Common myeloid progenitor, CD34-positive (primary cell): ENCODE results near the gene ZNF514.
A peak's percentile ranks its signal among the peaks of the same experiment; 100 is the strongest.
"Not testable (repeated sequence)": the region's sequence is repeated elsewhere in the genome, so short reads cannot be mapped to it uniquely, and the experiment has no call there.

Experiments
- CTCF ChIA-PET: fragments of 350-600 bp; sonication (Branson Sonifier 250); formaldehyde crosslinking; loops from one replicate; lab custom pipeline; 2021; ENCODE audit warnings: antibody characterized with exemption; lab: Charles Lee
- POLR2A ChIA-PET: fragments of 350-600 bp; sonication (Branson Sonifier 250); formaldehyde crosslinking; loops from one replicate; lab custom pipeline; 2021; ENCODE audit warnings: antibody characterized with exemption; lab: Charles Lee
- DNase-seq, 3 donors: peaks; one replicate each; pipeline versions ENCODE4 v3.0.0 to v3.0.0-alpha.2; 2013
- H3K27ac ChIP-seq, 2 experiments: 1 replicate in 1 of 2; 2 replicates in 1 of 2; pipeline ENCODE4 v1.7.0; 2013; ENCODE audit warnings: inconsistent platforms in 2 of 2, low read length in 2 of 2, mild to moderate bottlenecking in 2 of 2, low read depth in 1 of 2, moderate library complexity in 1 of 2; ENCODE audit not compliant: severe bottlenecking in 2 of 2, insufficient read depth in 1 of 2, poor library complexity in 1 of 2
- H3K27me3 ChIP-seq, 5 experiments: replicated peaks in 2 of 5; 1 replicate in 3 of 5; 2 replicates in 2 of 5; pipeline versions ENCODE4 v1.6.1 to v1.7.0; 2013; ENCODE audit warnings: low read length in 4 of 5, mild to moderate bottlenecking in 2 of 5, moderate library complexity in 2 of 5, inconsistent platforms in 1 of 5; ENCODE audit not compliant: insufficient read depth in 5 of 5, control insufficient read depth in 4 of 5
- H3K36me3 ChIP-seq, 4 experiments: 1 replicate in 2 of 4; 2 replicates in 2 of 4; pipeline versions ENCODE4 v1.6.1 to v1.7.0; 2013; ENCODE audit warnings: low read length in 3 of 4, control low read depth in 1 of 4, mild to moderate bottlenecking in 1 of 4; ENCODE audit not compliant: control insufficient read depth in 4 of 4, insufficient read depth in 4 of 4
- H3K4me1 ChIP-seq, 4 experiments: 1 replicate in 3 of 4; 2 replicates in 1 of 4; pipeline versions ENCODE4 v1.6.1 to v1.7.1; 2013; ENCODE audit warnings: low read length in 3 of 4, mild to moderate bottlenecking in 3 of 4, control low read depth in 1 of 4, inconsistent platforms in 1 of 4, moderate library complexity in 1 of 4; ENCODE audit not compliant: control insufficient read depth in 4 of 4, insufficient read depth in 4 of 4; ENCODE audit errors: control extremely low read depth in 1 of 4
- H3K4me3 ChIP-seq, 7 experiments: 1 replicate in 4 of 7; 2 replicates in 3 of 7; pipeline versions ENCODE4 v1.5.1 to v1.7.0; 2013; ENCODE audit warnings: mild to moderate bottlenecking in 7 of 7, low read length in 6 of 7, moderate library complexity in 6 of 7, inconsistent platforms in 2 of 7, low read depth in 2 of 7, control low read depth in 1 of 7; ENCODE audit not compliant: insufficient read depth in 4 of 7, control insufficient read depth in 1 of 7; ENCODE audit errors: extremely low read depth in 1 of 7
- H3K9me3 ChIP-seq, 5 experiments: 1 replicate in 4 of 5; 2 replicates in 1 of 5; pipeline versions ENCODE4 v1.6.1 to v1.7.1; 2013; ENCODE audit warnings: low read length in 4 of 5, mild to moderate bottlenecking in 2 of 5, inconsistent platforms in 1 of 5, low read depth in 1 of 5, moderate library complexity in 1 of 5; ENCODE audit not compliant: control insufficient read depth in 4 of 5, insufficient read depth in 2 of 5; ENCODE audit errors: control extremely low read depth in 1 of 5
- WGBS: methylation state at CpG from one replicate; pipeline ENCODE4 v1.1.5; 2013; ENCODE audit not compliant: insufficient coverage; 5-methylcytosine and 5-hydroxymethylcytosine counted together

ZNF514 gene

DNA sequence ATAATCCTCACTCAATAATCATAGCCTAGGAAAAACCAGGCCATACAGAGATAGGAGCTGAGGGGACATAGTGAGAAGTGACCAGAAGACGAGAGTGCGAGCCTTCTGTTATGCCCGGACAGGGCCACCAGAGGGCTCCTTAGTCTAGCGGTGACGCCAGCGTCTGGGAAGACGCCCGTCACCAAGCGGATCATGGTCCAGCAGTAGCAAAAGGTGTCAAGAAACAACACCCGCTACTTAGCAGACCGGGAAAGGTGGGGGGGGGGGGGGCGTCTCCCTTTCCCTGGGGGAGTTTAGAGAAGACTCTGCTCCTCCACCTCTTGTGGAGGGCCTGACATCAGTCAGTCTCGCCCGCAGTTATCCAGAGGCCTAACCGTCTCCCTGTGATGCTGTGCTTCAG is 33.3 kb upstream of the ZNF514 start:
- H3K36me3 ChIP-seq, H3K4me3 ChIP-seq, H3K27ac ChIP-seq, H3K4me1 ChIP-seq, H3K9me3 ChIP-seq, POLR2A ChIA-PET: not testable (repeated sequence)
- peaks cover 0 to 10% (median 4%) of the 10 kb centered on the region in 5 experiments for H3K27me3 ChIP-seq
- WGBS: 3% methylated on average over 5 of the region's 15 CpGs
- DNase-seq: peak in 2 of 3 donors; percentile 13 to 36
- CTCF ChIA-PET: interaction anchor here (1.1 kb wide), 1 partner anchor 109 kb away, joined by 3 read pairs; no protein-coding TSS in a partner anchor

DNA sequence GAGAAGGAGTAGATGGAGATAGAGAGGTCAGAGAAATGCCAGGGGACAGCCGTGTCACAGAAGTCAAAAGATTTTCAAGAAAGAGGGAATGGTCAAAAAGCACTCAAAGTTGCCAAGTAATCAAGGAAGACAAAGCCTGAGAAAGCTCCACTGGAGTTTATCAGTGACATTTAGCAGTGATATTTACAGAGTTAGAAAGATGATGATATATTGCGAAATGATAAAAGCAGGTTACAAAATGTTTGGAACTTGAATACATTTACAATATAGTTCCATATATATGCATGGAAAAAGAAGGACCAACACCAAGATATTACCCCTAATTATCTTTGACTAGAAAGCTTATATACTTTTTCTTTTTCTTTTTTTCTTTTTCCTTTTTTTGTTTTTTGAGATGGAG is 26.3 kb upstream of the ZNF514 start:
- ChIA-PET POLR2A (no interaction called here), CTCF (no interaction called here)
- Histone ChIP-seq H3K27ac (no peak overlapping the region), H3K4me1 (no peaks in the 10 kb centered on the region), H3K4me3 (no peak overlapping the region), H3K36me3 (peaks cover 13 to 24% (median 22%) of the 10 kb centered on the region in 4 experiments), H3K9me3 (peaks cover 0 to 28% (median 15%) of the 10 kb centered on the region in 5 experiments), H3K27me3 (peaks cover 0 to 6% (median 4%) of the 10 kb centered on the region in 5 experiments)
- no peak for DNase-seq
- 100% methylated on average over 1 of the region's 2 CpGs for WGBS

DNA sequence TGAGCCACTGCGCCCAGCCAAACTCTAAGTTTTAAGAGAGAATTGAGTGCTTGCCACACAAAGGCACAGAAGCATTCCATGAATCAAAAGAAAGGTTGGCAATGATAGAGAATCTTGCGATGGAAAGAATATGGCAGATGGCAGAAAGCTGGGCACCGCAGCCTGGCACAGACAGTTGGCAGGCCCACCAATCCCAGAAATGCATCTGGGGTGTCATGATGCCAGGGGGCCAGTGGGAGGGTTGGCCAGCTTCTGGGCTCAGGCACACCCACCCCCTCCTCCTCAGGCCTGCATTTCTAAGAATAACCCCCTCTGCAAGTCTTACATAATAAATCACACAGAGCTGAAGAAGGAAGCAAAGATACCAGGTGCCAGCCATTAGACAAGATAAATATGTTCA is 25.5 kb upstream of the ZNF514 start:
- H3K9me3 ChIP-seq: peaks cover 0 to 33% (median 19%) of the 10 kb centered on the region in 5 experiments
- CTCF ChIA-PET: no interaction called here
- H3K4me1 ChIP-seq: no peaks in the 10 kb centered on the region
- POLR2A ChIA-PET: no interaction called here
- no peak overlapping the region for H3K4me3 ChIP-seq
- WGBS: 89% methylated on average over 1 of the region's 3 CpGs
- peaks cover 0 to 3% (median 0%) of the 10 kb centered on the region in 5 experiments for H3K27me3 ChIP-seq
- H3K27ac ChIP-seq: no peak overlapping the region
- peaks cover 15 to 32% (median 27%) of the 10 kb centered on the region in 4 experiments for H3K36me3 ChIP-seq
- no peak for DNase-seq

DNA sequence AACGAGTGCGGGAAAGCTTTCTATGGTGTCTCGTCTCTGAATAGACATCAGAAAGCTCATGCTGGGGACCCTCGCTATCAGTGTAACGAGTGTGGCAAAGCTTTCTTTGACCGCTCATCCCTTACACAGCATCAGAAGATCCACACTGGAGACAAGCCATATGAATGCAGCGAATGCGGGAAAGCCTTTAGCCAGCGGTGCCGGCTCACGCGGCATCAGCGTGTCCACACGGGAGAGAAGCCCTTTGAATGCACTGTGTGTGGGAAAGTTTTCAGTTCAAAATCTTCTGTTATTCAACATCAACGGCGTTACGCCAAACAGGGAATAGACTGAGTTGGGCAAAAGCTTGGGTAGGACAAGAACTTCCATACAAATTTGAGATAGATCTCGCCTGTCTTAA is 22.1 kb upstream of the ZNF514 start:
- WGBS: 98% methylated on average over 14 of the region's 18 CpGs
- H3K9me3 ChIP-seq: peaks cover 0 to 55% (median 20%) of the 10 kb centered on the region in 5 experiments
- no peak overlapping the region for H3K27ac ChIP-seq
- CTCF ChIA-PET: no interaction called here
- H3K4me1 ChIP-seq: no peaks in the 10 kb centered on the region
- no peak for DNase-seq
- POLR2A ChIA-PET: no interaction called here
- H3K4me3 ChIP-seq: peak overlapping the region in 1 of 7 experiments; percentile 1
- peaks cover 31 to 59% (median 48%) of the 10 kb centered on the region in 4 experiments for H3K36me3 ChIP-seq
- no peaks in the 10 kb centered on the region for H3K27me3 ChIP-seq

DNA sequence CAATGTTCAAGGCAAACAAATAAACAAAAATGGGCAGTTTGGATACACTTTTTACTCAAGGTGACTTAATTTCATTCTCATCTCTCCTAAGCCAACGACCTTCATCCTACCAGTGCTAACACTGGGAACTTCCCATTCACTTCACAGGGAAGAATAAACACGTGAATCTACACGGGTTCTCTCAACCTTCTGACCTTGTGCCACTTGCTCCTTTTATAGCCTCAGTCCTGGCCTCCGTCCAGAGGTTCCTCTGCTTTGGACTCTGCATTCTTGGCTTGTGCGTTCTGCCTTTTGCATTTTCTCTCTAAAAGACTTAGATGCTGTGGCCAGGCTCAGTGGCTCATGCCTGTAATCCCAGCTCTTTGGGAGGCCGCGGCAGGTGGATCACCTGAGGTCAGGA is 19.8 kb upstream of the ZNF514 start:
- DNase-seq: no peak
- Histone ChIP-seq H3K36me3 (peaks cover 37 to 70% (median 52%) of the 10 kb centered on the region in 4 experiments), H3K27ac (no peak overlapping the region), H3K27me3 (no peaks in the 10 kb centered on the region), H3K9me3 (peaks cover 0 to 75% (median 30%) of the 10 kb centered on the region in 5 experiments), H3K4me1 (no peaks in the 10 kb centered on the region), H3K4me3 (no peak overlapping the region)
- ChIA-PET POLR2A (no interaction called here), CTCF (interaction anchor here (1.1 kb wide), 1 partner anchor 11 kb away, joined by 4 read pairs; no protein-coding TSS in a partner anchor)
- 97% methylated on average over 5 of the region's 7 CpGs for WGBS

DNA sequence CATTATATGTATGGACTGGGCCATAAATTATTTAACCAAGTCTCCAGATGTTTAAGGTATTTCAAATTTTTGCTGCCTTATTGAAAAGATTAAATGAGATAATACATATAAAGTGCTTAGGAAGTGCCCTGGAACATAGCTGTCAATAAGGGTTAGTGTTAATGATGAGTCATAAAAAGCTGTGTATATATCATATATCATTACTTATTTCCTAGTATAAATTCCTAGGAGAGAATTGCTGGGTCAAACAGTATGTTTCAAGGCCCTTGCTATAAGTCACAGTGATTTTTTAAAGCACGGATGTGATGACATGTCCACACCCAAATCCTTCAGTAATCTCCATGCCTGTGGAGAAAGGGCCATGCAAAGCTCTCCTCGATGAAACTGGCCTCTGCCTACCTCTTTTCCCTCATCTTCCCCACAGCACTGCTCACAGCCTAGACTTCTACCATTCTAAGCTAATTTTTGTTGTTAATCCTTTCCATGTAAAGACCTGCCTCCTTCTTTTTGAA is 14.4 kb upstream of the ZNF514 start:
- H3K9me3 ChIP-seq: peaks cover 0 to 60% (median 11%) of the 10 kb centered on the region in 5 experiments
- no peaks in the 10 kb centered on the region for H3K27me3 ChIP-seq
- no peak overlapping the region for H3K4me3 ChIP-seq
- 100% methylated on average over 2 of the region's 2 CpGs for WGBS
- ChIA-PET POLR2A (no interaction called here), CTCF (no interaction called here)
- no peak for DNase-seq
- H3K27ac ChIP-seq: no peak overlapping the region
- H3K36me3 ChIP-seq: peaks cover 14 to 31% (median 19%) of the 10 kb centered on the region in 4 experiments
- no peaks in the 10 kb centered on the region for H3K4me1 ChIP-seq

DNA sequence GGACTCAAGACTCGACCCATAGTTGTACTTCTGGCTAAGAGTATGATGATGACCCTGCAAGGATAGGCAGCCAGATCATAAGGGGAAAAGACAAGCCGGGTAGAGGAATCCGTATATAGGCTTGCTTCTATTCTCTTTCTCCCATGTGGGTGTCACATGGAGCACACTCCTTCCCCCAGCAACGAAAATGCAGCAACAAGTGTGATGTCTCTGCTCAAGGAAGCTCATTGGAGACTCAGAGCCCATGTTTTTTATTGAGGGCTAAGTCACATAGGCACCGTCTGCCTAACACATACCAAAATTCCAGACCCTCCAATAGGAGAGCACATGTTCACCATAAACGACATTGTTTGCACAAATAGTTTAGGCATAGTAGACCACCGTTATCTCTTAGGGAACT is 12.3 kb upstream of the ZNF514 start:
- ChIA-PET POLR2A (no interaction called here), CTCF (no interaction called here)
- Histone ChIP-seq H3K9me3 (peaks cover 0 to 51% (median 13%) of the 10 kb centered on the region in 5 experiments), H3K4me1 (no peaks in the 10 kb centered on the region), H3K27ac (no peak overlapping the region), H3K36me3 (peaks cover 3 to 14% (median 7%) of the 10 kb centered on the region in 4 experiments), H3K27me3 (no peaks in the 10 kb centered on the region), H3K4me3 (no peak overlapping the region)
- no peak for DNase-seq
- 84% methylated on average over 5 of the region's 7 CpGs for WGBS
